ENCODE measurements around the gene GMPR2.

The GMPR2 gene

GRCh38 chr14:24254630-24255392, 22.1 kb downstream of the GMPR2 start:
- DNase-seq: no peak

GRCh38 chr14:24255438-24255837, 22.7 kb downstream of the GMPR2 start:
- no peak for DNase-seq

GRCh38 chr14:24255931-24256711, 23.4 kb downstream of the GMPR2 start:
- DNase-seq: no peak

- DNase-seq: no peak
Measured at GRCh38 chr14:24256960-24257359, 24.2 kb downstream of the GMPR2 start.

- no peak for DNase-seq
Measured at GRCh38 chr14:24258119-24258518, 25.4 kb downstream of the GMPR2 start.

- no peak for DNase-seq
Measured at GRCh38 chr14:24258548-24259265, 26.0 kb downstream of the GMPR2 start.

GRCh38 chr14:24259282-24260025, 26.7 kb downstream of the GMPR2 start:
- DNase-seq: no peak

- no peak for DNase-seq
Measured at GRCh38 chr14:24260026-24260779, 27.5 kb downstream of the GMPR2 start.

GRCh38 chr14:24260780-24261157, 28.0 kb downstream of the GMPR2 start:
- DNase-seq: no peak

GRCh38 chr14:24261256-24261968, 28.7 kb downstream of the GMPR2 start:
- no peak for DNase-seq

- no peak for DNase-seq
Measured at GRCh38 chr14:24261969-24262327, 29.2 kb downstream of the GMPR2 start.

GRCh38 chr14:24262821-24263733, 30.3 kb downstream of the GMPR2 start, which contains the start of gene TGM1:
TSS of gene TGM1 (minus strand) at chr14:24263177. CDS start at chr14:24262352, 825 bp downstream.
- no peak for DNase-seq

GRCh38 chr14:24263848-24264247, 31.1 kb downstream of the GMPR2 start:
- DNase-seq: no peak

- DNase-seq: no peak
Measured at GRCh38 chr14:24264298-24264697, 31.6 kb downstream of the GMPR2 start.

- no peak for DNase-seq
Measured at GRCh38 chr14:24266344-24267244, 33.9 kb downstream of the GMPR2 start.

GRCh38 chr14:24267516-24267915, 34.8 kb downstream of the GMPR2 start:
- no peak for DNase-seq

- no peak for DNase-seq
Measured at GRCh38 chr14:24268225-24268624, 35.5 kb downstream of the GMPR2 start.

GRCh38 chr14:24269368-24269767, 36.6 kb downstream of the GMPR2 start:
- DNase-seq: no peak

GRCh38 chr14:24269910-24270536, 37.3 kb downstream of the GMPR2 start:
- DNase-seq: no peak
